GM15510 (cell line): Measurements from ENCODE around the gene VPS37B.

ENCODE experiments used
- POLR2A ChIP-seq: IDR thresholded peaks from 3 replicates; pipeline ENCODE4 v1.6.1; 2011; ENCODE audit warnings: borderline replicate concordance; ENCODE audit not compliant: insufficient read length; ENCODE audit errors: extremely low read depth

Gene VPS37B

DNA sequence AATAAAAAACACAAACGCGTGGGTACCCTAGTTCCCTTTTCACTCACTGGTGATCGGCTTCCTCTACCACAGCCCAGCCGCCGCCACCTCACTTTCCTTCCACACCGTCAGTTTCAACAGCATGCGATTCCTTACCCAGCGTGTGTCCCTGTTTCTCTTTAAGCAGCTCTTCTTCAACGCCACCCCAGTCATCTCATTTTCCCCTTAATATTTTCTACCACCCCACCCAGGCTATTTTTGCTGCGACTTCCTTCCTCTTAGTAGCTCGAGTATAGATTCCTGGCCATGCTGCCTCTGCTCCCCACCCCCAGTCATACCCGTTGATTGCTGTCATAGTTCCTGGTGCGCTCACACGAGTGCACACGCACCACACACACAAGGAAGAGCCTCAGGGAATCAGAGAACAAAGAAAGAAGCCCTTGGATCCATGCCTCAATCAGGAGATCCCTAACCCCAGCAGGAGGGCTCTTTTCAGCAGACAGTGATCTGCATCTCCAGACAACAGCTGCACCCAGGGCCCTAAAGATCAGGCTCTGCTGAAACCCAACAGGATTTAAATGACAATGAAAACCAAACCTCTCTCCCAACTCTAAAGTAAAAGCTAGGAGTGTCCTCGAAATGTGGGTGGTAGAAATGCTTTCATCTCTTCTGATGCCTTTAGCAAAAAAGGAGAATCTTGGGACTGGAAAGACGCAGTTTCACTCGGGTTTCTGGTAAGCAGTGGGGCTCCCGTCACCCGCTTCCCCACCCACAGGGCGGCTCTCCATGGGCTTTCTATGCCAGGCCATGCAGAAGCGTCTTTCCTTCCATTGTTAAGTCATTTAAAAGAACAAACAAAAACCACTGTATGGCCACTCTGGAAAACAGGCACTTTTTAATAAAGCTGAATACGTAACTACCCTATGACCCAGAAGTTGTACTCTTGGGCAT is 23.8 kb downstream of the VPS37B start:
- TF ChIP-seq POLR2A = peak; percentile 22

DNA sequence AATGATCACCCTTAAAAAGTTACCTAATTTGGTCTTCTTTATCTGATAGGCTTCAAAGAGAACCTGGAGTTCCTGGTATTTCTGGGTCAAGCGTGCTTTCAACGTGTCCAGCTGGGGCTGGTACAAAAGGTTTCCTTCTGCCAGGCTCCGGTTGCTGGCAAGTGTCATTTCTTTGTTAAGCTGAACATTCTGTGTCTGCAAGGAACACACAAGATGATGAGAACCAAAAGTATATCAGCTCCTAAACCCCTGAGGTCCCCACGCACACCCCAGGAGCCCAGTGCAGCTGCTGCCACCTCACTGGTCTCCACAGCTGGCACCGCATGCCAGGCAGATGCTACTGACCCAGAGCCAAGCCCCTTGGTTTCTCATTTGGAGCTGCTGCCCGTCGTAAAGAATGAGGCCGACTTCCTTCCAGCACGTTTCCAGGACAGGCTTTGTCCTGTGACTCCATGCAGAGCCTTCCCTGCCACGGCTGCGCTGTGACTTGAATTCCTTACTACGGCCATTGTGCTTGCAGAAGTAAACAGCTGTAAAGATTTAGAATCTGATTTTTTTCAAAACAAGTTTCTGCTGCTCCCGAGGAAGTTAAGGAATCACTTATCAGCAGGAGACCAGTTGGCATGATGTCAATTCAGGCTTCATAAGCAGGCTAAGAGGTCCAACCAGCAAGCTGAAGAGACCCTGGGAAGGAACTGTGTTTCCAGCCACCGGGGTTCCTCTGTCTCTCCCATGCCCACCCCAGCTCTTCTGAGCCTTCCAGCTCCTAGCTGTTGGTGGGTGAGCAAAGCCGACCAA is 24.9 kb downstream of the VPS37B start:
- no peak for TF ChIP-seq POLR2A

DNA sequence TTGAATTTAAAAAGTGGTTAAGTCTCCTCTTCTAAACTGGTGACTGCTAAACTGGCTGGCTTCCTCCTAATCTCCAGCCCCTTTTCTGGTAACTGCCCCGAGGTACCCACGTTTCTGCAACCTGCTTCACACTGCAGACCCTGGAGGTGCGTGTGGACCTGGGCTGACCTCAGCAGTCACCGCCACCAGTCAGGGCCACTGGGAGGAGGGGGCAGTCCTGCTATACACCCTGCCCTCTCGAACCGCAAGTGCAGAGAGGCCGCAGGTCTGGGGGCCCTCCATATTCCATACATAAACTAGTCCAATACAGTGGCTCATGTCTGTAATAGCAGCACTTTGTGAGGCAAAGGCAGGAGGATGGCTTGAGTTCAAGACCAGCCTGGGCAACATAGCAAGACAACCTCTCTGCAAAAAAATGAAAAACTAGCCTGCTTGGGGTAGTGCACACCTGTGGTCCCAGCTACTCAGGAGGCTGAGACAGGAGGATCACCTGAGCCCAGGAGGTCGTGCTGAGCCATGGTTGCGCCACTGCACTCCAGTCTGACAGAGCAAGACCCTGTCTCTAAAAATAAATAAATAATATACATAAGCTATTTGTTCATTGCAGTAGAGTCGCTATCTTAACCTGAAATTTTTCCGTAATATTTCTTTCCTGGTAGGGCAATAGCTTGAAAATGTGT is 25.6 kb downstream of the VPS37B start:
- no peak for TF ChIP-seq POLR2A

DNA sequence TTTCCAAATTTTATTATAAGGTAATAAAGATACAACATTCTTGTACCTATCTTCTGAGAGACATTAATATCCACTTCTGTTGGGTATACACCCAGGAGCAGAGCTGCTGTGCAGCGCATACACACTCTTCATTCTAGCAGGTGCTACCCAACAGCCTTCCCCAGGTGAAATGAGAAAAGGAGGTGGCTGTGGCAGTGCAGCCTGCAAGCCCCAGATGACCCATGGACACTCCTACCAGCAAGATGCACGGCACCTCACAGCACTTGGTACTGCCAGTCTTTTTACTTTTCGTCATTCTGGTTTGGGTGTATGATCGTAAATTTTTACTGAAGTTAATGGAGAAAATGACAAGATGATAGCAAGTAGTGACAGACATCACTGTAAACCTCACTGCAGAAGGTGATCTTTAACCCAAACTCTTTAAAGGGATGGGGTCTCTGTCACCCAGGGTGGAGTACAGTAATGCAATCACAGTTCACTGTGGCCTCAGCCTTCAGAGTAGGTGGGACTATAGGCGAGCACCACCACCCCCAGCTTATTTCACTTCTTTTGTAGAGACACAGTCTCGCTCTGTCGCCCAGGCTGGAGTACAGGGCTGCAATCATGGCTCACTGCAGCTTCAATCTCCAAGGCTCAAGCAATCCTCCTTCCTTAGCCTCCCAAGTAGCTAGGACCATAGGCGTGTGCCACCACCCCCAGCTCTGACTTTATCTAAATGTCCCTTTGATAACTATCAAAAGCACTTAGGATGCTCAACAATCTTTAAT is 26.5 kb downstream of the VPS37B start:
- TF ChIP-seq POLR2A = no peak

DNA sequence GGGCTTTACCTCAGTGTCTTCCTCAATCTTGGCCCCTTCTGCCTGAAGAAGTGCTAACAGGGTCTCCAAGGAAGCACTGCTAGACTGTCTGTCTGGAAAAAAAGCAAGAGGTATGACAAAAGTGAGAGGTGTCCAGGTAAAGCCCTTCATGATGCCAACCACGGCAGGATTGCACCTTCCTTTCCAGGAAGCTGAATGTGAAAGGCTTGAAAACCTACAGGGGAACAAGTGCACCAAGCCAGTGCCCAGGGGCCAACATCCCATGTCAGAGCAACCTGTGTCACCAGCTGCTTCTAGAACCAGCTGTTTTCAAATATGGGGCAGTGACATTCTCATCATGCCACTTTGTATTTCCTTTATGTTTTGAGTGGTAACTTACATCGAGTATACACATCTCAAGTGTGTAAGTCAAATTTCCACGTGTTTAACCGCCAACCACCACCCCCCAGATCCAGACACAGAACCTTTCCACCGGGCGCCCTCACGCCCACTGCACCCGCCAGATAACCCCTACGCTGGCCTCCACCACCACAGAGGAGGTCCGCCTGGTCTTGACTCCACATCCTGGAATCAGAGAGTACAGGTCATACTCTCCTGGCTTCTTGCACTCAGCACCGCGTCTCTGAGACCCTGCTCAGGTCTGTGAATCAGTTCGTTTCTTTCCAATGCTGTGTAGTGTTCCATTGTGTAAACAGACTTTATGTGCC is 27.3 kb downstream of the VPS37B start:
- TF ChIP-seq POLR2A = no peak

DNA sequence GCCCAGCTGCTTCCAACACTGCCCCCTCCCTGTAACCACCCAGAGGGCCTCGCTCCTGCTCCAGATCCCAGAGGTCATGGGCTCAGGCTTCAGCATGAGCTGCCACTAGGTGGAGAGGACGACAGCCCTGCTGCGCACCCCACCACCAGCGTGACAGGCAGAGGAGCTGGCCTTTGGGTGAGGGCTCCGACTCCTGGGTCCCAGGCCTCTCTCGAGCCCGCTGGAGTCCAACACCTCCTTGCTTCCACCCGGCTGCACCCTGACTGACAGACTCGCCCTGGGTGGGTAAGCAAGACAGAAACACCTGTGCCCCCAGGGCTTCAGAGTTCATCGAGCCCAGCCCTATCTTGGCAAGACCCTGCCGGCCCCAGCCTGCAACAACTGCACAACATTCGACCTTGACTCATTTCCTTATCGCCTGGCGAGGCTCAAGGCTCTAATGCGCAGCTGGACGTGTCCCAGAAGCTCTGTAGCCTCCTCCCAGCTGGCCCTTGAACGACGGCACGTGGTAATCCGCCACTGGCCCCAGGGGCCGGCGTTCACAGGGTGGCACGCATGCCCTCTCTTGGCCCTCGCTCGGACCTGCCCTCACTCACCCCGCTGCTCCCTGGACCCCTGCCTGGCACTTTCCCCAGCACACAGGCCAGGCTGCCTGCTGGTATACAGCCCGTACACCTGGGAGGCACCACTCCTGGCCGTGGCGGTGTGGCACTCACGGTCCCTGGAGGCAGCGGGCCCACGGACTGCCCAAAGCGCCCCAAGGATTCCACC is 28.0 kb downstream of the VPS37B start:
- no peak for TF ChIP-seq POLR2A

DNA sequence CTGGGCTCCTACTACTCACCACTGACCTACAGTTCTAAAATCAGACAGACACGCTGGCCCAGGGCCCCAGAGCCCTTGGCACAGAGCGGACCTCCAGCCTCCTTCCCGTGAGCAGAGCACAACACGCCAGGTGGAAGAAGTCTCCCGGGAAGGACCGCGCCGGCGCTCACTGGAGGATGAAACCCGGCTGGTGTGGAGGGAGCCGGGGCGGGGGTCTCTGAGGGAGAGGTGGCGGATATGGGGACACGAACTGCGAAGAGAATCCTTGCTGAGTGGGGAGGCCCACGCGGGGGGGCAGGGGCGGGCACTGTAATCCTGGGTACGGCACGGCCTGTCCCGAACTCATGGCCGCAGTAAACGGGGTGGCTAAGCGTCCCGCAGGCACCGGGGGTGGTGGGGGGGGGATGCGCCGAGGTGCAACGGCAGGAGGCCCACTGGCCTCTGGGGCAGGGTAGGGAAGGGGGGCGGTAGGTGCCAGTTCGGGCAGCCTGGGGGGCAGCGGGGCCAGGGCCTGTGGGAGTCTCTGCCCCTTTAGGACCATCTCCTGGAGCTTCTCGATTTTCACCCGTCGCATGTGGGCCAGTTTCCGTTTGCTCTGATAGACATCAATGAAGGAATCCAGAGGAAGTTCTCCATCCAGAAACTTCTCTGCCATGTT is 28.8 kb downstream of the VPS37B start:
- no peak for TF ChIP-seq POLR2A

DNA sequence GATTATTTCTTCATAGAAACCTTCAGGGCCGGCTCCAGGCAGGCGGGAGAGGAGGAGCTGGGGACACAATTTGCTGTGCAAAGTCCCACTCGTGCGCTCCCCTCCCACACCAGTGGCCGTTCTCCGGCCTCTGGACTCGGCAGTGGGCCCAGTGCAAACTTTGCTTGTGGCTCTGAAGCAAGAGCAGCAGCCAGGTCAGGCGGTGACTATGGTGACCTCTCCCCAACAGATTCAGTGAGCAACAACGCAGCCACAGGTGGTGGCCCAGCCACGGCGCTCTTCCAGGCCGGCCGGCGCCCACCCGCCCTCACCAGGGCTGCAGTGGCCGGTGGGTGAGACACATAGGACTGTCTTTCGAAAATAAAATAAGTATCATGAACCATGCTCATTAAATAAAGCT is 29.5 kb downstream of the VPS37B start:
- no peak for TF ChIP-seq POLR2A

DNA sequence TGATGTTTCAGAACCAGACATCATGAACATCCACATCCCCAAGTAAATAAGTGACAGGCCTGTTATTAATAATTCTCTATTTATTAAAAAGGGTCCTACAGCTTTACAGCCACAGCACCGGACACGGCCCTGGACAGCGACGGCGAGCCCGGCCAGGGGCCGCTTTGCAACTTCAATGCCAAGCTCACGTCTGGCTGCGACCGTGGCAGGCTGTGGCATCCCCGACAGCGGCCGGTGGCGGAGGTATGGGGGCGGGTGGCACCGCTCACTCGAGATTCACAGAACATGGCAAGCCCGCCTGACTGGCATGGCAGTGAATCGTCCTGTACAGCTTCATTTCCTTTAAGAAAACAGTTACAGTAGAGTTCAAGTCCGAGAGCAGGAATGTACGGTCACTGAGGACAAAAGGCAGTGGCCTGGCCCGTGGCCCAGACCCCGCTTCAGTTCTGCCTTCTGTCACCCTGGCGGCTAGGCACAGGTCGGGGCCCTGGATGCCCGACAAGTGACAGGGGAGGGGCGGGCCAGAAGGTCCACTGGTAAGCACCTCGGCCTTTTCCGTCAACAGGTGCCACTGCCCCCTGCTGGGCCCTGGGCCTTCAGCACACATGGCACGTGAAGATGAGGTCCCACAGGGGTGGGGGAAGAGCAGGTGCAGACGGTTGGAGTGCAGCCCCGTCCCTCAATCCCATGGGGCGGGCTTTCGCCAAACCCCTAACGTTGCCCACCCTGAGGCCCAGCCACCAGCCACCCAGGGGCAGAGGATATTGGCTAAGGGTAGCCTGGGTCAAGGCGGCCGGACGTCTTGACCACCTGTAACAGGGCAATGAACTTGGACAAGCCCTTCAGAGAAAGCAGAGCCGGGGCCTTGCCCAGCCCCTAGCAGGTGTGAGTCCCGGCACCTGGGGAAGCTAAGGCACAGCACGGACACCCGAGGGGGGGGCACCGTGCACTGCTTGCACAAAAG is 30.4 kb downstream of the VPS37B start:
- TF ChIP-seq POLR2A = no peak

DNA sequence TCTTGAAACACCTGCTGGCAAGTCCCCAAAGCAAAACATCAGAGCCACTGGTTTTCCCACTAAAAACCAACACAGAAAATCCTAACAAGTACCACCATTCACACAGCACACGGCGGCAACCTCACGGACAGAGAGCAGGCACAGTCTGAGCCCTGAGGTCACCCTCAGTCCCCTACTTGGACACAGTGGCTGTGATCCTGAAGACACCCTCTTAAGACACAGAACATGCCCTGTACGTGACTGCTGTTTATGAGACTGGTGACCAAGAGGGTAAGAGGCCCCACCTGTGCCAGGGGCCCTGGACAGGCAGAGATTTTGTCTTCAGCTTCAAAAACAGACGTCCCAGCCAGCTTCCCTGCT is 31.1 kb downstream of the VPS37B start:
- no peak for TF ChIP-seq POLR2A

DNA sequence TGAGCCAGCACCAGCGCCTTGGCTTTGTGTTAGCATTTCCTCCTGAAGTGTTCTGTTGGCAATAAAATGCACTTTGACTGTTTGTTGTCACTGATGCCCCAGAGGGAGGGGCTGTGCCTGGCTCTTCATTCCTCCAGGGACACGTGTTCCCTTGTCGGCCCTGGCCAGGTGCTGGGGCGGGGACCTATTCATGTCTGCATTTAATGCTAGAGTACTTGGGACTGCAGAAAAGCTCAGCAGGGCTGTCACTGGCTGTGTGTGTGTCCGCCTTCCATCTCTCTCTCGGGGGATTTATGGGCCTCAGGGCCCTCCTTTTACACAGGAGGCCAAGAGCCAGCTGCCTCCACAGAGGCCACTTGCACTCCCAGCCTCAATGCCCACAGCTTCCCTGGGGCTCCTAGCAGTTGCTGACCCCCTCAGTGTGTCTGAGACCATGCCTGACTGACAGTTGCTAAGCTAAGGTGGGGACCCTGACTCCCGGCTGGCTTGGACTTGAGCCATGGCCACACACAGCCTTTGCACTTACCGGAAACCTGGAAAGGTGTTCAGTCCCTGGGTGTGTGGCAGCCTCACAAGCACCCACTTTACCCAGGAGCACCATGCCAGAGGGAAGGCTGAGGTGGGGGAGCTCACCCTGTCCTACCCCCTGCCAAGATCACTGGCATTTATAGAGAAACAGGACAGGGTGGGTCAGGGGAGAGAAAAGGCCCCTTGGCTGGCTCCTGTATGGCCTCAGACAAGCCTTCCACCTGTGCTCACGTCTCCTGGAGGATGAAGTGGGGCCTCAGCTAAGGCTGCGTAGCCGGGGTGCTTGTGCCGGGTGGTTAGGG is 32.8 kb downstream of the VPS37B start:
- TF ChIP-seq POLR2A = no peak
